Neural progenitor cell (in vitro differentiated cells): ENCODE results near the gene HPGDS.
"Not testable (repeated sequence)": the region's sequence is repeated elsewhere in the genome, so short reads cannot be mapped to it uniquely, and the experiment has no call there.

Experiments used
- EZH2 ChIP-seq: fragments of 200-600 bp; sonication (generic); IDR thresholded peaks from 2 replicates; pipeline ENCODE4 v1.6.1; 2017; ENCODE audit warnings: antibody characterized with exemption, mild to moderate bottlenecking, moderate library complexity
- TF ChIP-seq, protein P1 (sequence below): fragments of 200-600 bp; sonication (generic); IDR thresholded peaks from 2 replicates; pipeline ENCODE4 v1.5.1; 2017; ENCODE audit warnings: antibody characterized with exemption, mild to moderate bottlenecking

DNA sequence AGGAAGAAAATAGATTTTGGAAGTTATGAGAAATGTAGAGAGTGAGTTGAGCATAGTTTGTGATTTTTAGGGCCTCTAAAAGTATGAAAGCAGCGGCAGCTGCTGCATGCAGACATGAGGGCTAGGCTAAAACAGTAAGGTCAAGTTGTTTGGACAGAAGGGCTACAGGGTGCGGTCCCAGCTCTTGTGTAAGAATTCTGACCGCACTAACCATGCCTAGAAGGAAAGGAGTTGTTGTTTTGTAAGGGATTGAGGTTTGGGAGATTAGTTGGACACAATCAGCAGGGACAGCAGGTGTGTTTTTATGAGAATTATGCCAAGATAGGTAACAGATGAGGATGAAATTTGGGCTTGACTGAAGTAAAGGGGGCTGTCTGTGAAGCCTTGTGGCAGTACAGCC is 42.8 kb upstream of the HPGDS start:
- TF ChIP-seq, protein P1, sequence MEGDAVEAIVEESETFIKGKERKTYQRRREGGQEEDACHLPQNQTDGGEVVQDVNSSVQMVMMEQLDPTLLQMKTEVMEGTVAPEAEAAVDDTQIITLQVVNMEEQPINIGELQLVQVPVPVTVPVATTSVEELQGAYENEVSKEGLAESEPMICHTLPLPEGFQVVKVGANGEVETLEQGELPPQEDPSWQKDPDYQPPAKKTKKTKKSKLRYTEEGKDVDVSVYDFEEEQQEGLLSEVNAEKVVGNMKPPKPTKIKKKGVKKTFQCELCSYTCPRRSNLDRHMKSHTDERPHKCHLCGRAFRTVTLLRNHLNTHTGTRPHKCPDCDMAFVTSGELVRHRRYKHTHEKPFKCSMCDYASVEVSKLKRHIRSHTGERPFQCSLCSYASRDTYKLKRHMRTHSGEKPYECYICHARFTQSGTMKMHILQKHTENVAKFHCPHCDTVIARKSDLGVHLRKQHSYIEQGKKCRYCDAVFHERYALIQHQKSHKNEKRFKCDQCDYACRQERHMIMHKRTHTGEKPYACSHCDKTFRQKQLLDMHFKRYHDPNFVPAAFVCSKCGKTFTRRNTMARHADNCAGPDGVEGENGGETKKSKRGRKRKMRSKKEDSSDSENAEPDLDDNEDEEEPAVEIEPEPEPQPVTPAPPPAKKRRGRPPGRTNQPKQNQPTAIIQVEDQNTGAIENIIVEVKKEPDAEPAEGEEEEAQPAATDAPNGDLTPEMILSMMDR, result not testable (repeated sequence)
- not testable (repeated sequence) for TF ChIP-seq EZH2
